ENCODE measurements around the gene MEGF9.

MEGF9 gene

GRCh38 chr9:120626512-120626911, 87.8 kb downstream of the MEGF9 start:
- H3K9me3 ChIP-seq (ENCODE audit: control insufficient read depth, low read length), result no peaks in the 10 kb centered on the region
- no peak overlapping the region for H3K4me3 ChIP-seq (ENCODE audit: low read length)
- no peaks in the 10 kb centered on the region for H3K36me3 ChIP-seq (ENCODE audit: control insufficient read depth, insufficient read depth, low read length)
- peaks cover 12% of the 10 kb centered on the region for H3K4me1 ChIP-seq (ENCODE audit: control insufficient read depth, insufficient read depth, low read length)
- H3K9ac ChIP-seq (ENCODE audit: low read length), result no peak overlapping the region
- no peaks in the 10 kb centered on the region for H3K27me3 ChIP-seq (ENCODE audit: control insufficient read depth, insufficient read depth, low read length)

GRCh38 chr9:120625222-120625621, 89.0 kb downstream of the MEGF9 start:
- Histone ChIP-seq H3K36me3 (ENCODE audit: control insufficient read depth, insufficient read depth, low read length) (no peaks in the 10 kb centered on the region), H3K4me1 (ENCODE audit: control insufficient read depth, insufficient read depth, low read length) (peaks cover 14% of the 10 kb centered on the region), H3K27me3 (ENCODE audit: control insufficient read depth, insufficient read depth, low read length) (no peaks in the 10 kb centered on the region), H3K4me3 (ENCODE audit: low read length) (no peak overlapping the region), H3K9ac (ENCODE audit: low read length) (no peak overlapping the region), H3K9me3 (ENCODE audit: control insufficient read depth, low read length) (no peaks in the 10 kb centered on the region)

- peaks cover 6% of the 10 kb centered on the region for H3K4me1 ChIP-seq (ENCODE audit: control insufficient read depth, insufficient read depth, low read length)
- no peaks in the 10 kb centered on the region for H3K9me3 ChIP-seq (ENCODE audit: control insufficient read depth, low read length)
- H3K27me3 ChIP-seq (ENCODE audit: control insufficient read depth, insufficient read depth, low read length), result no peaks in the 10 kb centered on the region
- no peak overlapping the region for H3K4me3 ChIP-seq (ENCODE audit: low read length)
- no peak overlapping the region for H3K9ac ChIP-seq (ENCODE audit: low read length)
- H3K36me3 ChIP-seq (ENCODE audit: control insufficient read depth, insufficient read depth, low read length), result no peaks in the 10 kb centered on the region
Measured at GRCh38 chr9:120622790-120623189, 91.5 kb downstream of the MEGF9 start.

- H3K27me3 ChIP-seq (ENCODE audit: control insufficient read depth, insufficient read depth, low read length), result no peaks in the 10 kb centered on the region
- peaks cover 6% of the 10 kb centered on the region for H3K4me1 ChIP-seq (ENCODE audit: control insufficient read depth, insufficient read depth, low read length)
- H3K9ac ChIP-seq (ENCODE audit: low read length), result no peak overlapping the region
- H3K36me3 ChIP-seq (ENCODE audit: control insufficient read depth, insufficient read depth, low read length), result no peaks in the 10 kb centered on the region
- no peak overlapping the region for H3K4me3 ChIP-seq (ENCODE audit: low read length)
- H3K9me3 ChIP-seq (ENCODE audit: control insufficient read depth, low read length), result no peaks in the 10 kb centered on the region
Measured at GRCh38 chr9:120621941-120622340, 92.3 kb downstream of the MEGF9 start.

GRCh38 chr9:120619751-120620655, 94.3 kb downstream of the MEGF9 start:
- peaks cover 6% of the 10 kb centered on the region for H3K4me1 ChIP-seq (ENCODE audit: control insufficient read depth, insufficient read depth, low read length)
- H3K27me3 ChIP-seq (ENCODE audit: control insufficient read depth, insufficient read depth, low read length), result no peaks in the 10 kb centered on the region
- no peaks in the 10 kb centered on the region for H3K9me3 ChIP-seq (ENCODE audit: control insufficient read depth, low read length)
- no peak overlapping the region for H3K4me3 ChIP-seq (ENCODE audit: low read length)
- H3K9ac ChIP-seq (ENCODE audit: low read length), result peak overlapping the region; percentile 60
- H3K36me3 ChIP-seq (ENCODE audit: control insufficient read depth, insufficient read depth, low read length), result no peaks in the 10 kb centered on the region

- H3K9me3 ChIP-seq (ENCODE audit: control insufficient read depth, low read length), result no peaks in the 10 kb centered on the region
- H3K27me3 ChIP-seq (ENCODE audit: control insufficient read depth, insufficient read depth, low read length), result no peaks in the 10 kb centered on the region
- H3K4me1 ChIP-seq (ENCODE audit: control insufficient read depth, insufficient read depth, low read length), result peaks cover 6% of the 10 kb centered on the region
- no peaks in the 10 kb centered on the region for H3K36me3 ChIP-seq (ENCODE audit: control insufficient read depth, insufficient read depth, low read length)
- H3K9ac ChIP-seq (ENCODE audit: low read length), result no peak overlapping the region
- H3K4me3 ChIP-seq (ENCODE audit: low read length), result no peak overlapping the region
Measured at GRCh38 chr9:120616966-120617935, 97.0 kb downstream of the MEGF9 start.

GRCh38 chr9:120612218-120612617, 102.1 kb downstream of the MEGF9 start:
- Histone ChIP-seq H3K4me3 (ENCODE audit: low read length) (no peak overlapping the region), H3K9ac (ENCODE audit: low read length) (no peak overlapping the region), H3K36me3 (ENCODE audit: control insufficient read depth, insufficient read depth, low read length) (no peaks in the 10 kb centered on the region), H3K9me3 (ENCODE audit: control insufficient read depth, low read length) (no peaks in the 10 kb centered on the region), H3K4me1 (ENCODE audit: control insufficient read depth, insufficient read depth, low read length) (no peaks in the 10 kb centered on the region), H3K27me3 (ENCODE audit: control insufficient read depth, insufficient read depth, low read length) (no peaks in the 10 kb centered on the region)

GRCh38 chr9:120611690-120612068, 102.6 kb downstream of the MEGF9 start:
- no peaks in the 10 kb centered on the region for H3K4me1 ChIP-seq (ENCODE audit: control insufficient read depth, insufficient read depth, low read length)
- no peak overlapping the region for H3K4me3 ChIP-seq (ENCODE audit: low read length)
- H3K9me3 ChIP-seq (ENCODE audit: control insufficient read depth, low read length), result no peaks in the 10 kb centered on the region
- H3K9ac ChIP-seq (ENCODE audit: low read length), result no peak overlapping the region
- H3K36me3 ChIP-seq (ENCODE audit: control insufficient read depth, insufficient read depth, low read length), result no peaks in the 10 kb centered on the region
- H3K27me3 ChIP-seq (ENCODE audit: control insufficient read depth, insufficient read depth, low read length), result no peaks in the 10 kb centered on the region

GRCh38 chr9:120610975-120611689, 103.1 kb downstream of the MEGF9 start:
- Histone ChIP-seq H3K27me3 (ENCODE audit: control insufficient read depth, insufficient read depth, low read length) (no peaks in the 10 kb centered on the region), H3K9me3 (ENCODE audit: control insufficient read depth, low read length) (no peaks in the 10 kb centered on the region), H3K36me3 (ENCODE audit: control insufficient read depth, insufficient read depth, low read length) (no peaks in the 10 kb centered on the region), H3K9ac (ENCODE audit: low read length) (no peak overlapping the region), H3K4me1 (ENCODE audit: control insufficient read depth, insufficient read depth, low read length) (no peaks in the 10 kb centered on the region), H3K4me3 (ENCODE audit: low read length) (no peak overlapping the region)

GRCh38 chr9:120609636-120610035, 104.6 kb downstream of the MEGF9 start:
- no peaks in the 10 kb centered on the region for H3K9me3 ChIP-seq (ENCODE audit: control insufficient read depth, low read length)
- H3K36me3 ChIP-seq (ENCODE audit: control insufficient read depth, insufficient read depth, low read length), result no peaks in the 10 kb centered on the region
- H3K9ac ChIP-seq (ENCODE audit: low read length), result no peak overlapping the region
- no peaks in the 10 kb centered on the region for H3K4me1 ChIP-seq (ENCODE audit: control insufficient read depth, insufficient read depth, low read length)
- no peak overlapping the region for H3K4me3 ChIP-seq (ENCODE audit: low read length)
- H3K27me3 ChIP-seq (ENCODE audit: control insufficient read depth, insufficient read depth, low read length), result no peaks in the 10 kb centered on the region

- H3K36me3 ChIP-seq (ENCODE audit: control insufficient read depth, insufficient read depth, low read length), result no peaks in the 10 kb centered on the region
Measured at GRCh38 chr9:120608421-120608820, 105.8 kb downstream of the MEGF9 start.

More at GRCh38 chr9:120608421-120608820, 105.8 kb downstream of the MEGF9 start:
- Histone ChIP-seq H3K9ac (ENCODE audit: low read length) (no peak overlapping the region), H3K9me3 (ENCODE audit: control insufficient read depth, low read length) (no peaks in the 10 kb centered on the region), H3K4me3 (ENCODE audit: low read length) (no peak overlapping the region), H3K4me1 (ENCODE audit: control insufficient read depth, insufficient read depth, low read length) (no peaks in the 10 kb centered on the region), H3K27me3 (ENCODE audit: control insufficient read depth, insufficient read depth, low read length) (no peaks in the 10 kb centered on the region)
